PC-3 (cell line): Measurements from ENCODE around the gene LRP1B. TPM values are rescaled to one million over a fixed set of nuclear protein-coding genes. Genes with fewer than 3 reads are reported as not detected.

Source experiments
- ATAC-seq: fragments of 200-7000 bp; cut with Tn5 transposase; 2 replicates; pipeline ENCODE4 v1.9.1; 2020; ENCODE audit warnings: mild to moderate bottlenecking, moderate library complexity
- BruUV-seq: library from RNA; stranded (reverse); fragments of 400-500 nt; replicated peaks from 2 replicates; lab custom pipeline; 2021; lab: Mats Ljungman, UMichigan
- CTCF ChIA-PET: fragments of 300-600 bp; sonication (Branson Sonifier 250); formaldehyde crosslinking; loops from one replicate; lab custom pipeline; 2022; ENCODE audit warnings: antibody characterized with exemption; lab: Charles Lee
- POLR2A ChIA-PET: fragments of 300-600 bp; sonication (Branson Sonifier 250); formaldehyde crosslinking; loops from one replicate; lab custom pipeline; 2022; ENCODE audit warnings: antibody characterized with exemption; ENCODE audit not compliant: unreplicated experiment; lab: Charles Lee
- DNase-seq: peaks from one replicate; pipeline ENCODE4 v3.0.0-alpha.2; 2015
- H2AFZ ChIP-seq: fragments of 300-600 bp; sonication (generic); 2 replicates; pipeline ENCODE4 v1.6.0; 2016; ENCODE audit warnings: antibody characterized with exemption, low read length
- H3F3A ChIP-seq: fragments of 300-600 bp; sonication (generic); one replicate; pipeline ENCODE4 v1.6.0; 2017; ENCODE audit warnings: antibody characterized with exemption, low read length, control low read depth, mild to moderate bottlenecking; ENCODE audit not compliant: unreplicated experiment
- H3K27ac ChIP-seq: fragments of 300-600 bp; sonication (generic); 2 replicates; pipeline ENCODE4 v1.5.1; 2016; ENCODE audit warnings: mild to moderate bottlenecking, low read length
- H3K27me3 ChIP-seq: fragments of 300-600 bp; sonication (generic); 2 replicates; pipeline ENCODE4 v1.6.1; 2016; ENCODE audit warnings: low read length, mixed read lengths
- H3K36me3 ChIP-seq: fragments of 300-600 bp; sonication (generic); 2 replicates; pipeline ENCODE4 v1.6.1; 2016; ENCODE audit warnings: low read depth, mixed run types, low read length, mixed read lengths
- H3K4me1 ChIP-seq: fragments of 300-600 bp; sonication (generic); 2 replicates; pipeline ENCODE4 v1.5.1; 2016; ENCODE audit warnings: low read length; ENCODE audit not compliant: insufficient read depth
- H3K4me2 ChIP-seq: fragments of 300-600 bp; sonication (generic); 2 replicates; pipeline ENCODE4 v1.6.0; 2016; ENCODE audit warnings: low read length
- H3K4me3 ChIP-seq: fragments of 300-600 bp; sonication (generic); 2 replicates; pipeline ENCODE4 v1.5.1; 2016; ENCODE audit warnings: mild to moderate bottlenecking, low read length, mixed read lengths
- H3K79me2 ChIP-seq: fragments of 300-600 bp; sonication (generic); 2 replicates; pipeline ENCODE4 v1.6.1; 2017; ENCODE audit warnings: low read length, mixed read lengths
- H3K9ac ChIP-seq: fragments of 300-600 bp; sonication (generic); 2 replicates; pipeline ENCODE4 v1.6.0; 2016; ENCODE audit warnings: mild to moderate bottlenecking, low read length
- H3K9me2 ChIP-seq: fragments of 300-600 bp; sonication (generic); replicated peaks from 2 replicates; pipeline ENCODE4 v1.6.1; 2016; ENCODE audit warnings: mixed run types, low read length, mixed read lengths
- H3K9me3 ChIP-seq: fragments of 300-600 bp; sonication (generic); 2 replicates; pipeline ENCODE4 v1.6.1; 2016; ENCODE audit warnings: low read length, mixed read lengths
- H4K20me1 ChIP-seq: fragments of 300-600 bp; sonication (generic); 2 replicates; pipeline ENCODE4 v1.6.1; 2016; ENCODE audit warnings: low read length, mixed read lengths
- CTCF ChIP-seq: fragments of 300-600 bp; sonication (generic); conservative IDR thresholded peaks from 2 replicates; pipeline ENCODE4 v1.5.1; 2017; ENCODE audit warnings: antibody characterized with exemption, low read depth, mild to moderate bottlenecking, low read length
- EZH2 ChIP-seq: fragments of 300-600 bp; sonication (generic); IDR thresholded peaks from one replicate; pipeline ENCODE4 v1.6.1; 2017; ENCODE audit warnings: antibody characterized with exemption, mild to moderate bottlenecking, low read length; ENCODE audit not compliant: unreplicated experiment
- EZH2phosphoT487 ChIP-seq: fragments of 300-600 bp; sonication (generic); IDR thresholded peaks from 2 replicates; pipeline ENCODE4 v1.6.1; 2018; ENCODE audit warnings: mild to moderate bottlenecking, antibody characterized with exemption, low read length, borderline replicate concordance
- intact Hi-C: fragments of 100-400 bp; cut with micrococcal nuclease; formaldehyde crosslinking; loops from 2 replicates; pipeline ENCODE4 v1.9.0; 2023
- total RNA-seq: library from RNA; depleted of rRNA; stranded (reverse); fragments of >200 nt; gene quantifications from 2 replicates; pipeline ENCODE4 v1.2.3, GENCODE V29; 2014

LRP1B gene
- total RNA-seq, 1 experiment from 2014 or later = 0.04 TPM

- intact Hi-C loops = no loop called here
- TF ChIP-seq EZH2 (no peak), EZH2phosphoT487 (no peak), CTCF (no peak)
- BruUV-seq = no TSS peak
Measured at GRCh38 chr2:141703501-141703900, 427.3 kb downstream of the LRP1B start.

GRCh38 chr2:141701618-141702017, 429.2 kb downstream of the LRP1B start:
- Histone ChIP-seq H3K4me3 (no peak overlapping the region), H3K27ac (no peak overlapping the region), H3K4me1 (no peaks in the 10 kb centered on the region), H3K9me2 (no peaks in the 10 kb centered on the region), H2AFZ (no peak overlapping the region), H3K4me2 (no peak overlapping the region), H3F3A (no peaks in the 10 kb centered on the region), H3K36me3 (no peaks in the 10 kb centered on the region), H3K79me2 (no peaks in the 10 kb centered on the region), H3K27me3 (no peaks in the 10 kb centered on the region), H3K9ac (no peak overlapping the region), H3K9me3 (no peaks in the 10 kb centered on the region), H4K20me1 (no peaks in the 10 kb centered on the region)
- ATAC-seq = peak; percentile 43
- BruUV-seq = no TSS peak
- ChIA-PET POLR2A (no interaction called here), CTCF (no interaction called here)
- TF ChIP-seq CTCF (no peak), EZH2phosphoT487 (no peak), EZH2 (no peak)
- intact Hi-C loops = no loop called here
- no peak for DNase-seq

More at GRCh38 chr2:141703501-141703900, 427.3 kb downstream of the LRP1B start:
- Histone ChIP-seq H3K27me3 (no peaks in the 10 kb centered on the region), H4K20me1 (no peaks in the 10 kb centered on the region), H3K79me2 (no peaks in the 10 kb centered on the region), H3F3A (no peaks in the 10 kb centered on the region), H3K9me2 (no peaks in the 10 kb centered on the region), H3K4me3 (no peak overlapping the region), H3K27ac (no peak overlapping the region), H3K36me3 (no peaks in the 10 kb centered on the region), H3K4me1 (no peaks in the 10 kb centered on the region), H2AFZ (no peak overlapping the region), H3K4me2 (no peak overlapping the region), H3K9me3 (no peaks in the 10 kb centered on the region), H3K9ac (no peak overlapping the region)
- CTCF ChIA-PET = no interaction called here
- ATAC-seq (no peak), DNase-seq (no peak)
- POLR2A ChIA-PET = no interaction called here

- no TSS peak for BruUV-seq
- no peaks in the 10 kb centered on the region for H3F3A ChIP-seq
- H3K36me3 ChIP-seq = no peaks in the 10 kb centered on the region
- no peaks in the 10 kb centered on the region for H4K20me1 ChIP-seq
- no peaks in the 10 kb centered on the region for H3K9me2 ChIP-seq
- ChIA-PET POLR2A (no interaction called here), CTCF (no interaction called here)
- no peak overlapping the region for H3K4me2 ChIP-seq
- no peak for ATAC-seq
- intact Hi-C loops = no loop called here
- H3K27me3 ChIP-seq = no peaks in the 10 kb centered on the region
- H3K27ac ChIP-seq = no peak overlapping the region
- no peak overlapping the region for H2AFZ ChIP-seq
- no peaks in the 10 kb centered on the region for H3K9me3 ChIP-seq
- H3K4me3 ChIP-seq = no peak overlapping the region
- H3K4me1 ChIP-seq = no peaks in the 10 kb centered on the region
- peak; percentile 5 for DNase-seq
- TF ChIP-seq EZH2 = no peak
- TF ChIP-seq EZH2phosphoT487 = no peak
- TF ChIP-seq CTCF = no peak
- no peaks in the 10 kb centered on the region for H3K79me2 ChIP-seq
- H3K9ac ChIP-seq = no peak overlapping the region
Measured at GRCh38 chr2:141699573-141699972, 431.2 kb downstream of the LRP1B start.
